ENCODE results near the gene HPDL.
A peak's percentile ranks its signal among the peaks of the same experiment; 100 is the strongest.

Gene HPDL

GRCh38 chr1:45304311-45305081 lies 22.2 kb upstream of the HPDL start:
- POLR2A ChIA-PET (ENCODE audit: low non-redundant PET) = interaction anchor here (1.2 to 1.7 kb wide), 5 partner anchors 24 to 293 kb away, joined by 4 to 13 read pairs (median 5); partner anchors contain the start of genes HECTD3 and UROD
- H3K27ac ChIP-seq = peak overlapping the region; percentile 86
- TF ChIP-seq, protein P1, sequence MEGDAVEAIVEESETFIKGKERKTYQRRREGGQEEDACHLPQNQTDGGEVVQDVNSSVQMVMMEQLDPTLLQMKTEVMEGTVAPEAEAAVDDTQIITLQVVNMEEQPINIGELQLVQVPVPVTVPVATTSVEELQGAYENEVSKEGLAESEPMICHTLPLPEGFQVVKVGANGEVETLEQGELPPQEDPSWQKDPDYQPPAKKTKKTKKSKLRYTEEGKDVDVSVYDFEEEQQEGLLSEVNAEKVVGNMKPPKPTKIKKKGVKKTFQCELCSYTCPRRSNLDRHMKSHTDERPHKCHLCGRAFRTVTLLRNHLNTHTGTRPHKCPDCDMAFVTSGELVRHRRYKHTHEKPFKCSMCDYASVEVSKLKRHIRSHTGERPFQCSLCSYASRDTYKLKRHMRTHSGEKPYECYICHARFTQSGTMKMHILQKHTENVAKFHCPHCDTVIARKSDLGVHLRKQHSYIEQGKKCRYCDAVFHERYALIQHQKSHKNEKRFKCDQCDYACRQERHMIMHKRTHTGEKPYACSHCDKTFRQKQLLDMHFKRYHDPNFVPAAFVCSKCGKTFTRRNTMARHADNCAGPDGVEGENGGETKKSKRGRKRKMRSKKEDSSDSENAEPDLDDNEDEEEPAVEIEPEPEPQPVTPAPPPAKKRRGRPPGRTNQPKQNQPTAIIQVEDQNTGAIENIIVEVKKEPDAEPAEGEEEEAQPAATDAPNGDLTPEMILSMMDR (conservative IDR thresholded peaks at IDR 0.05; ENCODE audit: low read depth) = peak; percentile 32; the same call in 1 of the 2 replicates
- DNase-seq (ENCODE audit: low spot score) = no peak
- CTCF ChIA-PET = no interaction called here

DNA sequence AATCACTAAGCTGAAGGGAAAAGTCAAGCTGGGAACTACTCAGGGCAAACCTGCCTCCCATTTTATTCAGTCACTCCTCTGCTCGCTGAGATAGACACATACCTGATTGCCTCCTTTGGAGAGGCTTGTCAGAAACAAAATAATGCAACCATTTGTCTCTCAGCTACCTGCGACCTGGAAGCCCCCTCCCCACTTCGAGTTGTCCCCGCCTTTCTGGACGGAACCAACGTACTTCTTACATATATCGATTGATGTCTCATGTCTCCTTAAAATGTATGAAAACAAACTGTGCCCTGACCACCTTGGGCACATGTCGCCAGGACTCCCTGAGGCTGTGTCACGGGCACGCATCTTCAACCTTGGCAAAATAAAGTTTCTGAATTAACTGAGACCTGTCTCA lies 21.5 kb upstream of the HPDL start:
- peak overlapping the region; percentile 86 for H3K27ac ChIP-seq
- POLR2A ChIA-PET (ENCODE audit: low non-redundant PET) = interaction anchor here (1.2 kb wide), 1 partner anchor 34 kb away, joined by 5 read pairs; no protein-coding TSS in a partner anchor
- CTCF ChIA-PET = no interaction called here
- TF ChIP-seq, protein P1 (conservative IDR thresholded peaks at IDR 0.05; ENCODE audit: low read depth) = no peak
- no peak for DNase-seq (ENCODE audit: low spot score)

- H3K27ac ChIP-seq = no peak overlapping the region
- TF ChIP-seq, protein P1 (conservative IDR thresholded peaks at IDR 0.05; ENCODE audit: low read depth) = no peak
- ChIA-PET CTCF (interaction anchor here (0.6 to 0.7 kb wide), 5 partner anchors 292 to 1131 kb away, joined by 3 to 5 read pairs (median 3); no protein-coding TSS in a partner anchor), POLR2A (ENCODE audit: low non-redundant PET) (no interaction called here)
- no peak for DNase-seq (ENCODE audit: low spot score)
Observed at GRCh38 chr1:45306319-45306718, 20.4 kb upstream of the HPDL start.

DNA sequence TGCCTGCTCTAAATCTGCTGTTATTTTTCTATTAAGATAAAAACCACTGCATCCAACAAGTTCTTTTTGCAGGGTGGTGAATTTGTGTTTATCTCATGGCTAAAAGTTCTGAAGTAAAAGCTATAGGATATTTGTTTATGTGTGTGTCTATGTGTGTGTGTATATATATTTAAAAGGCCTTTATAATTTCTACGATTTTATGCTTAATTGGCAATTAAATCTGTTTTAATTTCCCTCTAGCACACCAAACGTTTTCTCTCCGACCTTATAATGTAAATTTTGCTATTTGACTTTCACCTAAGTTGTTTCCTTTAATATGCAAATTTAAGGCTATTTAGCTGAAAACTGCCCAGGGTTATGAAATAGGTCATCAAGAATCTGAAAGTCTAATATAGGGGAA lies 19.8 kb upstream of the HPDL start:
- no peak for DNase-seq (ENCODE audit: low spot score)

DNA sequence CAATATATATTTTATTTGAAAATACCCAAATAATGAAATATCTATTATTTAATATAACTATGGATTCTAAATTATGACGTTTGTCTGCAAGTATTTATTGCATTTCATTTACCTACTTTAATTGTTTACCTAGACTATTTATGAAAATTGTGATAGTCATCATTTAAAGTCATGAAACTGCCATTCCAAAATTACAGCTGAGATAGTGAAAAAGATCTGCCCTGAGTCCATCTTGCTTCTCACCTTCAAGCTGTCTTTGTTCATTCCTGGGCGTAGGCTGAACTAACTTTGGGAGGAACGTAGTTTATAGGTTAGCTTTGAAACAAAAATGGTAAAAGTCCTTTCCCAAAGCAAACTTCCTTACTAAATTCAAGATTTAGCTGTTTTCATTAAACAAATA lies 12.4 kb upstream of the HPDL start:
- POLR2A ChIA-PET (ENCODE audit: low non-redundant PET) = no interaction called here
- TF ChIP-seq, protein P1 (conservative IDR thresholded peaks at IDR 0.05; ENCODE audit: low read depth) = no peak
- no peak for DNase-seq (ENCODE audit: low spot score)
- H3K27ac ChIP-seq = no peak overlapping the region
- CTCF ChIA-PET = interaction anchor here (0.5 kb wide), 1 partner anchor 388 kb away, joined by 4 read pairs; no protein-coding TSS in a partner anchor

More for the DNA sequence above, 19.8 kb upstream of the HPDL start:
- CTCF ChIA-PET = interaction anchor here (0.6 kb wide), 1 partner anchor 1132 kb away, joined by 3 read pairs; no protein-coding TSS in a partner anchor
- TF ChIP-seq, protein P1 (conservative IDR thresholded peaks at IDR 0.05; ENCODE audit: low read depth) = no peak
- POLR2A ChIA-PET (ENCODE audit: low non-redundant PET) = no interaction called here
- no peak overlapping the region for H3K27ac ChIP-seq

DNA sequence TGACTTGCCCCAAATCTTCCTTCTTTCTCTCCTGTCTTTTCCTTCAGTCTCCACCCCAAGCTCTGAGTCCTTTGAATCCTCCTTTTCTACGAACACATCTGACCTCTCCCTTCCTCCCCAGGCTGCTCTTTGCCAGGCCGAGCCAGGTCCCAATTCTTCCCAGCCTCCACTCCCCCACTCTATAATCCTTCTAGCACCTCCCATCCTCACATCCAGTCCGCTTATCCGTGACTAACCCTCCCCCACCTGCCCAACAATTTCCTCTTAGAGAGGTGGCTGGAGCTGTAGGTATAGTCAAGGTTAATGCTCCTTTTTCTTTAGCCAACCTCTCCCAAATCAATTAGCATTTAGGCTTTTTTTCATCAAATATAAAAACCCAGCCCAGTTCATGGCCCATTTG lies 9.5 kb upstream of the HPDL start:
- POLR2A ChIA-PET (ENCODE audit: low non-redundant PET) = no interaction called here

More for the DNA sequence above, 9.5 kb upstream of the HPDL start:
- CTCF ChIA-PET = no interaction called here
- DNase-seq (ENCODE audit: low spot score) = no peak
- no peak overlapping the region for H3K27ac ChIP-seq
- TF ChIP-seq, protein P1 (conservative IDR thresholded peaks at IDR 0.05; ENCODE audit: low read depth) = no peak
